Peyer's patch (tissue), 4 donors: ENCODE results near the gene NTF3. TPM values are rescaled to one million over a fixed set of nuclear protein-coding genes. Genes with fewer than 3 reads are reported as not detected.
A peak's percentile ranks its signal among the peaks of the same experiment; 100 is the strongest.

Experiments used
- DNase-seq, 3 donors: peaks; one replicate each; pipeline ENCODE4 v3.0.0-alpha.2; 2017 to 2019
- H3K27ac ChIP-seq, 4 donors: fragments of 200-600 bp; sonication (generic); one replicate each; pipeline ENCODE4 v1.5.1; 2016 to 2019
- H3K27me3 ChIP-seq, 2 donors: fragments of 200-600 bp; sonication (generic); one replicate each; pipeline ENCODE4 v1.5.1; 2019
- H3K36me3 ChIP-seq, 3 donors: fragments of 200-600 bp; sonication (generic); one replicate each; pipeline ENCODE4 v1.5.1; 2016 to 2019
- H3K4me1 ChIP-seq, 4 donors: fragments of 200-600 bp; sonication (generic); one replicate each; pipeline ENCODE4 v1.5.1; 2016 to 2019
- H3K4me3 ChIP-seq, 4 donors: fragments of 200-600 bp; sonication (generic); 1 replicate in 3 of 4; 2 replicates in 1 of 4; pipeline ENCODE4 v1.5.1; 2016 to 2019; ENCODE audit warnings: mild to moderate bottlenecking in 1 of 4
- H3K9me3 ChIP-seq, 4 donors: fragments of 200-600 bp; sonication (generic); one replicate each; pipeline ENCODE4 v1.5.1; 2016 to 2019; ENCODE audit warnings: mild to moderate bottlenecking in 1 of 4
- POLR2A ChIP-seq, 2 donors: fragments of 450-650 bp; IDR thresholded peaks; one replicate each; pipeline ENCODE4 v1.5.1; 2017; ENCODE audit warnings: antibody characterized with exemption in 2 of 2, mild to moderate bottlenecking in 2 of 2, moderate library complexity in 2 of 2
- total RNA-seq, 4 donors: library from RNA; depleted of rRNA; stranded (reverse); fragments of >200 nt; gene quantifications; one replicate each; pipeline ENCODE4 v1.1.0, GENCODE V29; 2016
- TF ChIP-seq, protein P1 (sequence below), 6 experiments: fragments of 450-650 bp in 4 of 6; fragments of 200-600 bp in 2 of 6; sonication (generic) in 1 of 6; IDR thresholded peaks; one replicate each; pipeline ENCODE4 v1.5.1; 2017 to 2019; ENCODE audit warnings: antibody characterized with exemption in 6 of 6, mild to moderate bottlenecking in 3 of 6, moderate library complexity in 1 of 6

NTF3 gene
- total RNA-seq, 4 donors from 2014 or later, result 1.4 TPM; not detected in 3

DNA sequence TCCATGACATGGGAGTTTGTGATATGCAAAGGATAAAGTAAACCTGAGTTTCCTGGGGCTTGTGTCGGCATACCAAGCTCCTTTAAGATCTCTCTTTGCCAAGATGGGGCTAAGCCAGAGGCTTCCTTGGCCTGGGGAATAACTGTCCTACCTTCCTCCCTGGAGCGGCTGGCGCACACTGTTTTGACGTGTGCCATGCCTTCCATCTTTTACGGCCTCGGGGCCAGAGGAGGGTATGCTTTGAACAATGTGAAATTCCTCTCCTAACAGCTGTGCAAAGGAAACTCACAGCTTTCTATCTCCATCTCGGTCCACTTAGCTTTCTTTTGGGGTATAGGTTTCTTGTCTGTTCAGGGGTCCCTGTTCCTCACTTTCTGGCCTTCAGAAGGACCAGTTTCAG lies 55.2 kb downstream of the NTF3 start:
- Histone ChIP-seq H3K4me3 (no peak overlapping the region), H3K27me3 (no peaks in the 10 kb centered on the region), H3K4me1 (no peaks in the 10 kb centered on the region), H3K36me3 (no peaks in the 10 kb centered on the region), H3K9me3 (no peaks in the 10 kb centered on the region), H3K27ac (no peak overlapping the region)
- DNase-seq, result no peak
- no peak for TF ChIP-seq POLR2A (IDR thresholded peaks at IDR 0.05)
- TF ChIP-seq, protein P1, sequence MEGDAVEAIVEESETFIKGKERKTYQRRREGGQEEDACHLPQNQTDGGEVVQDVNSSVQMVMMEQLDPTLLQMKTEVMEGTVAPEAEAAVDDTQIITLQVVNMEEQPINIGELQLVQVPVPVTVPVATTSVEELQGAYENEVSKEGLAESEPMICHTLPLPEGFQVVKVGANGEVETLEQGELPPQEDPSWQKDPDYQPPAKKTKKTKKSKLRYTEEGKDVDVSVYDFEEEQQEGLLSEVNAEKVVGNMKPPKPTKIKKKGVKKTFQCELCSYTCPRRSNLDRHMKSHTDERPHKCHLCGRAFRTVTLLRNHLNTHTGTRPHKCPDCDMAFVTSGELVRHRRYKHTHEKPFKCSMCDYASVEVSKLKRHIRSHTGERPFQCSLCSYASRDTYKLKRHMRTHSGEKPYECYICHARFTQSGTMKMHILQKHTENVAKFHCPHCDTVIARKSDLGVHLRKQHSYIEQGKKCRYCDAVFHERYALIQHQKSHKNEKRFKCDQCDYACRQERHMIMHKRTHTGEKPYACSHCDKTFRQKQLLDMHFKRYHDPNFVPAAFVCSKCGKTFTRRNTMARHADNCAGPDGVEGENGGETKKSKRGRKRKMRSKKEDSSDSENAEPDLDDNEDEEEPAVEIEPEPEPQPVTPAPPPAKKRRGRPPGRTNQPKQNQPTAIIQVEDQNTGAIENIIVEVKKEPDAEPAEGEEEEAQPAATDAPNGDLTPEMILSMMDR (IDR thresholded peaks at IDR 0.05), result no peak

GRCh38 chr12:5487948-5488625 lies 56.2 kb downstream of the NTF3 start:
- no peaks in the 10 kb centered on the region for H3K27me3 ChIP-seq
- no peak for DNase-seq
- H3K4me1 ChIP-seq, result no peaks in the 10 kb centered on the region
- no peak overlapping the region for H3K4me3 ChIP-seq
- TF ChIP-seq, protein P1 (IDR thresholded peaks at IDR 0.05), result no peak
- TF ChIP-seq POLR2A (IDR thresholded peaks at IDR 0.05), result no peak
- H3K27ac ChIP-seq, result peak overlapping the region in 1 of 4 donors; percentile 14
- no peaks in the 10 kb centered on the region for H3K9me3 ChIP-seq
- H3K36me3 ChIP-seq, result no peaks in the 10 kb centered on the region

- no peak for TF ChIP-seq POLR2A (IDR thresholded peaks at IDR 0.05)
- TF ChIP-seq, protein P1 (IDR thresholded peaks at IDR 0.05), result no peak
- Histone ChIP-seq H3K4me3 (no peak overlapping the region), H3K27ac (peak overlapping the region in 1 of 4 donors; percentile 14), H3K9me3 (no peaks in the 10 kb centered on the region), H3K36me3 (no peaks in the 10 kb centered on the region), H3K27me3 (no peaks in the 10 kb centered on the region), H3K4me1 (no peaks in the 10 kb centered on the region)
- DNase-seq, result no peak
Measured at GRCh38 chr12:5488626-5488955, 56.7 kb downstream of the NTF3 start.

GRCh38 chr12:5489017-5489416 lies 57.1 kb downstream of the NTF3 start:
- Histone ChIP-seq H3K4me1 (no peaks in the 10 kb centered on the region), H3K4me3 (no peak overlapping the region), H3K36me3 (no peaks in the 10 kb centered on the region), H3K9me3 (no peaks in the 10 kb centered on the region), H3K27ac (peak overlapping the region in 2 of 4 donors; percentile 14 to 25), H3K27me3 (no peaks in the 10 kb centered on the region)
- DNase-seq, result no peak
- no peak for TF ChIP-seq POLR2A (IDR thresholded peaks at IDR 0.05)
- TF ChIP-seq, protein P1 (IDR thresholded peaks at IDR 0.05), result no peak

DNA sequence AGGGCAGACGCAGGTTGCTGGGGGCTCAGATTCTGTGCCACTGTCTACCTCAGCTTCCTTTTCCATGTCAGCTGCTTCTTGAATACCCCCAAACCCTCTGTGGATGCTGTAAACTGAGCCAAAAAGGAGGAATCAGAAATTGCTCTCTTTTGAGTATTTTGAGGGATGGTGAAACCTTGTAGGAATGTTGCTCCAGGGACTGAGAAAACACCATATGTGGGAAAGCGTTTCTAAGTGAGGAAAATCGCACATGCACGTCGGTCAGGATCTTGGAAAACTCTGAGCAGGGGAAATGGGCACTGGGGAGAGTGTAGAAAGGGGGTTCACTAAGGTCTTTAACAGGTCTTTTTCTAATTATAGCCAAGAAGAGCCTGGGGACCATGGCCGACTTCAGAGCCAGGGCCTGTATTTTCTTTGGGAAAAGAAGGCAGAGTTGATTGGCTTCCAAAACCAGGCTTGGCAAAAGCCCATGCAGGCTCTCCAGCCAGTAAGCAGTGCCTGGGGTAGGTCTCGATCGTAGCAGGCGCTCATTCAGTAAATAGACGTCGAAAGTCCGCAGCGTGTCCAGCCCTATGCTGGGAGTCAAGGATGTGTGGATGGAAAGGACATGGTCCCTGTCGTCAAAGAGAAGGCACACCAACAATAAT lies 58.0 kb downstream of the NTF3 start:
- Histone ChIP-seq H3K9me3 (no peaks in the 10 kb centered on the region), H3K27ac (peak overlapping the region in 2 of 4 donors; percentile 14 to 25), H3K4me1 (no peaks in the 10 kb centered on the region), H3K4me3 (no peak overlapping the region), H3K36me3 (no peaks in the 10 kb centered on the region), H3K27me3 (no peaks in the 10 kb centered on the region)
- no peak for DNase-seq
- TF ChIP-seq, protein P1 (IDR thresholded peaks at IDR 0.05), result no peak
- no peak for TF ChIP-seq POLR2A (IDR thresholded peaks at IDR 0.05)
